ENCODE results near the gene RHO.
"Not testable (repeated sequence)": the region's sequence is repeated elsewhere in the genome, so short reads cannot be mapped to it uniquely, and the experiment has no call there.

RHO gene

GRCh38 chr3:129507181-129507831, 21.1 kb upstream of the RHO start:
- no peak overlapping the region for H3K4me3 ChIP-seq (ENCODE audit: low read length in 2 of 2)
- H3K9me3 ChIP-seq (ENCODE audit: control insufficient read depth in 2 of 2, low read length in 2 of 2), result no peaks in the 10 kb centered on the region
- peaks cover 17 to 49% of the 10 kb centered on the region in 2 donors for H3K36me3 ChIP-seq (ENCODE audit: control insufficient read depth in 2 of 2, insufficient read depth in 2 of 2, low read length in 2 of 2)
- H3K27ac ChIP-seq (ENCODE audit: low read depth in 2 of 2, low read length in 2 of 2), result no peak overlapping the region
- no peak overlapping the region for H3K9ac ChIP-seq (ENCODE audit: low read depth in 1 of 2, low read length in 2 of 2)
- H3K27me3 ChIP-seq (ENCODE audit: control insufficient read depth in 2 of 2, insufficient read depth in 2 of 2, low read length in 2 of 2), result no peaks in the 10 kb centered on the region
- H3K4me1 ChIP-seq (ENCODE audit: control insufficient read depth in 2 of 2, insufficient read depth in 2 of 2, low read length in 2 of 2), result no peaks in the 10 kb centered on the region

- H3K27me3 ChIP-seq (ENCODE audit: control insufficient read depth in 2 of 2, insufficient read depth in 2 of 2, low read length in 2 of 2), result no peaks in the 10 kb centered on the region
- H3K36me3 ChIP-seq (ENCODE audit: control insufficient read depth in 2 of 2, insufficient read depth in 2 of 2, low read length in 2 of 2), result peaks cover 2 to 35% of the 10 kb centered on the region in 2 donors
Observed at GRCh38 chr3:129512595-129512994, 15.8 kb upstream of the RHO start.

GRCh38 chr3:129513705-129514104, 14.7 kb upstream of the RHO start:
- Histone ChIP-seq H3K9me3 (ENCODE audit: control insufficient read depth in 2 of 2, low read length in 2 of 2) (no peaks in the 10 kb centered on the region), H3K4me3 (ENCODE audit: low read length in 2 of 2) (no peak overlapping the region), H3K36me3 (ENCODE audit: control insufficient read depth in 2 of 2, insufficient read depth in 2 of 2, low read length in 2 of 2) (peaks cover 0 to 33% of the 10 kb centered on the region in 2 donors), H3K9ac (ENCODE audit: low read depth in 1 of 2, low read length in 2 of 2) (no peak overlapping the region), H3K27ac (ENCODE audit: low read depth in 2 of 2, low read length in 2 of 2) (no peak overlapping the region), H3K4me1 (ENCODE audit: control insufficient read depth in 2 of 2, insufficient read depth in 2 of 2, low read length in 2 of 2) (no peaks in the 10 kb centered on the region), H3K27me3 (ENCODE audit: control insufficient read depth in 2 of 2, insufficient read depth in 2 of 2, low read length in 2 of 2) (no peaks in the 10 kb centered on the region)

More at GRCh38 chr3:129512595-129512994, 15.8 kb upstream of the RHO start:
- no peak overlapping the region for H3K9ac ChIP-seq (ENCODE audit: low read depth in 1 of 2, low read length in 2 of 2)
- H3K4me3 ChIP-seq (ENCODE audit: low read length in 2 of 2), result no peak overlapping the region
- H3K4me1 ChIP-seq (ENCODE audit: control insufficient read depth in 2 of 2, insufficient read depth in 2 of 2, low read length in 2 of 2), result no peaks in the 10 kb centered on the region
- H3K27ac ChIP-seq (ENCODE audit: low read depth in 2 of 2, low read length in 2 of 2), result no peak overlapping the region
- no peaks in the 10 kb centered on the region for H3K9me3 ChIP-seq (ENCODE audit: control insufficient read depth in 2 of 2, low read length in 2 of 2)

GRCh38 chr3:129514110-129514509, 14.3 kb upstream of the RHO start:
- H3K4me1 ChIP-seq (ENCODE audit: control insufficient read depth in 2 of 2, insufficient read depth in 2 of 2, low read length in 2 of 2), result no peaks in the 10 kb centered on the region
- H3K27ac ChIP-seq (ENCODE audit: low read depth in 2 of 2, low read length in 2 of 2), result no peak overlapping the region
- H3K27me3 ChIP-seq (ENCODE audit: control insufficient read depth in 2 of 2, insufficient read depth in 2 of 2, low read length in 2 of 2), result no peaks in the 10 kb centered on the region
- H3K36me3 ChIP-seq (ENCODE audit: control insufficient read depth in 2 of 2, insufficient read depth in 2 of 2, low read length in 2 of 2), result peaks cover 0 to 33% of the 10 kb centered on the region in 2 donors
- H3K4me3 ChIP-seq (ENCODE audit: low read length in 2 of 2), result no peak overlapping the region
- no peaks in the 10 kb centered on the region for H3K9me3 ChIP-seq (ENCODE audit: control insufficient read depth in 2 of 2, low read length in 2 of 2)
- H3K9ac ChIP-seq (ENCODE audit: low read depth in 1 of 2, low read length in 2 of 2), result no peak overlapping the region

GRCh38 chr3:129514563-129514962, 13.9 kb upstream of the RHO start:
- no peaks in the 10 kb centered on the region for H3K27me3 ChIP-seq (ENCODE audit: control insufficient read depth in 2 of 2, insufficient read depth in 2 of 2, low read length in 2 of 2)
- H3K36me3 ChIP-seq (ENCODE audit: control insufficient read depth in 2 of 2, insufficient read depth in 2 of 2, low read length in 2 of 2), result peaks cover 0 to 33% of the 10 kb centered on the region in 2 donors
- no peak overlapping the region for H3K27ac ChIP-seq (ENCODE audit: low read depth in 2 of 2, low read length in 2 of 2)
- no peak overlapping the region for H3K9ac ChIP-seq (ENCODE audit: low read depth in 1 of 2, low read length in 2 of 2)
- no peaks in the 10 kb centered on the region for H3K4me1 ChIP-seq (ENCODE audit: control insufficient read depth in 2 of 2, insufficient read depth in 2 of 2, low read length in 2 of 2)
- H3K9me3 ChIP-seq (ENCODE audit: control insufficient read depth in 2 of 2, low read length in 2 of 2), result no peaks in the 10 kb centered on the region
- H3K4me3 ChIP-seq (ENCODE audit: low read length in 2 of 2), result no peak overlapping the region

GRCh38 chr3:129515108-129515820, 13.2 kb upstream of the RHO start:
- not testable (repeated sequence) for H3K4me1 ChIP-seq (ENCODE audit: control insufficient read depth in 2 of 2, insufficient read depth in 2 of 2, low read length in 2 of 2); H3K9ac ChIP-seq (ENCODE audit: low read depth in 1 of 2, low read length in 2 of 2); H3K9me3 ChIP-seq (ENCODE audit: control insufficient read depth in 2 of 2, low read length in 2 of 2); H3K27ac ChIP-seq (ENCODE audit: low read depth in 2 of 2, low read length in 2 of 2); H3K4me3 ChIP-seq (ENCODE audit: low read length in 2 of 2); H3K27me3 ChIP-seq (ENCODE audit: control insufficient read depth in 2 of 2, insufficient read depth in 2 of 2, low read length in 2 of 2)
- H3K36me3 ChIP-seq (ENCODE audit: control insufficient read depth in 2 of 2, insufficient read depth in 2 of 2, low read length in 2 of 2), result peaks cover 0 to 34% of the 10 kb centered on the region in 2 donors

- not testable (repeated sequence) for H3K4me3 ChIP-seq (ENCODE audit: low read length in 2 of 2); H3K9ac ChIP-seq (ENCODE audit: low read depth in 1 of 2, low read length in 2 of 2); H3K27ac ChIP-seq (ENCODE audit: low read depth in 2 of 2, low read length in 2 of 2); H3K27me3 ChIP-seq (ENCODE audit: control insufficient read depth in 2 of 2, insufficient read depth in 2 of 2, low read length in 2 of 2); H3K4me1 ChIP-seq (ENCODE audit: control insufficient read depth in 2 of 2, insufficient read depth in 2 of 2, low read length in 2 of 2); H3K9me3 ChIP-seq (ENCODE audit: control insufficient read depth in 2 of 2, low read length in 2 of 2)
- peaks cover 0 to 32% of the 10 kb centered on the region in 2 donors for H3K36me3 ChIP-seq (ENCODE audit: control insufficient read depth in 2 of 2, insufficient read depth in 2 of 2, low read length in 2 of 2)
Observed at GRCh38 chr3:129515821-129516432, 12.5 kb upstream of the RHO start.

GRCh38 chr3:129517516-129517915, 10.9 kb upstream of the RHO start:
- Histone ChIP-seq H3K27me3 (ENCODE audit: control insufficient read depth in 2 of 2, insufficient read depth in 2 of 2, low read length in 2 of 2) (no peaks in the 10 kb centered on the region), H3K36me3 (ENCODE audit: control insufficient read depth in 2 of 2, insufficient read depth in 2 of 2, low read length in 2 of 2) (peaks cover 0 to 22% of the 10 kb centered on the region in 2 donors), H3K9me3 (ENCODE audit: control insufficient read depth in 2 of 2, low read length in 2 of 2) (no peaks in the 10 kb centered on the region), H3K4me1 (ENCODE audit: control insufficient read depth in 2 of 2, insufficient read depth in 2 of 2, low read length in 2 of 2) (no peaks in the 10 kb centered on the region), H3K27ac (ENCODE audit: low read depth in 2 of 2, low read length in 2 of 2) (no peak overlapping the region), H3K4me3 (ENCODE audit: low read length in 2 of 2) (no peak overlapping the region), H3K9ac (ENCODE audit: low read depth in 1 of 2, low read length in 2 of 2) (no peak overlapping the region)

GRCh38 chr3:129518038-129518561, 10.3 kb upstream of the RHO start:
- Histone ChIP-seq H3K4me1 (ENCODE audit: control insufficient read depth in 2 of 2, insufficient read depth in 2 of 2, low read length in 2 of 2) (no peaks in the 10 kb centered on the region), H3K9ac (ENCODE audit: low read depth in 1 of 2, low read length in 2 of 2) (no peak overlapping the region), H3K27ac (ENCODE audit: low read depth in 2 of 2, low read length in 2 of 2) (no peak overlapping the region), H3K9me3 (ENCODE audit: control insufficient read depth in 2 of 2, low read length in 2 of 2) (no peaks in the 10 kb centered on the region), H3K27me3 (ENCODE audit: control insufficient read depth in 2 of 2, insufficient read depth in 2 of 2, low read length in 2 of 2) (no peaks in the 10 kb centered on the region), H3K36me3 (ENCODE audit: control insufficient read depth in 2 of 2, insufficient read depth in 2 of 2, low read length in 2 of 2) (peaks cover 0 to 16% of the 10 kb centered on the region in 2 donors), H3K4me3 (ENCODE audit: low read length in 2 of 2) (no peak overlapping the region)

- no peak overlapping the region for H3K4me3 ChIP-seq (ENCODE audit: low read length in 2 of 2)
- H3K4me1 ChIP-seq (ENCODE audit: control insufficient read depth in 2 of 2, insufficient read depth in 2 of 2, low read length in 2 of 2), result no peaks in the 10 kb centered on the region
- H3K27me3 ChIP-seq (ENCODE audit: control insufficient read depth in 2 of 2, insufficient read depth in 2 of 2, low read length in 2 of 2), result no peaks in the 10 kb centered on the region
- no peaks in the 10 kb centered on the region for H3K9me3 ChIP-seq (ENCODE audit: control insufficient read depth in 2 of 2, low read length in 2 of 2)
- no peak overlapping the region for H3K9ac ChIP-seq (ENCODE audit: low read depth in 1 of 2, low read length in 2 of 2)
- H3K36me3 ChIP-seq (ENCODE audit: control insufficient read depth in 2 of 2, insufficient read depth in 2 of 2, low read length in 2 of 2), result peaks cover 0 to 14% of the 10 kb centered on the region in 2 donors
- H3K27ac ChIP-seq (ENCODE audit: low read depth in 2 of 2, low read length in 2 of 2), result no peak overlapping the region
Observed at GRCh38 chr3:129518581-129518980, 9.9 kb upstream of the RHO start.
